OCI-LY7 (cell line): ENCODE data around the gene CLPSL1.
A peak's percentile ranks its signal among the peaks of the same experiment; 100 is the strongest.

ENCODE experiments used
- EZH2phosphoT487 ChIP-seq: fragments of 200-600 bp; sonication (generic); IDR thresholded peaks from 2 replicates; pipeline ENCODE4 v1.6.1; 2018; ENCODE audit warnings: low read depth, borderline replicate concordance, mild to moderate bottlenecking, mixed run types, antibody characterized with exemption, low read length, moderate library complexity, mixed read lengths
- TF ChIP-seq, protein P1 (sequence below): fragments of 200-600 bp; sonication (generic); conservative IDR thresholded peaks from 2 replicates; pipeline ENCODE4 v1.5.1; 2014; ENCODE audit warnings: mild to moderate bottlenecking, antibody characterized with exemption, low read length, moderate library complexity, mixed read lengths

DNA sequence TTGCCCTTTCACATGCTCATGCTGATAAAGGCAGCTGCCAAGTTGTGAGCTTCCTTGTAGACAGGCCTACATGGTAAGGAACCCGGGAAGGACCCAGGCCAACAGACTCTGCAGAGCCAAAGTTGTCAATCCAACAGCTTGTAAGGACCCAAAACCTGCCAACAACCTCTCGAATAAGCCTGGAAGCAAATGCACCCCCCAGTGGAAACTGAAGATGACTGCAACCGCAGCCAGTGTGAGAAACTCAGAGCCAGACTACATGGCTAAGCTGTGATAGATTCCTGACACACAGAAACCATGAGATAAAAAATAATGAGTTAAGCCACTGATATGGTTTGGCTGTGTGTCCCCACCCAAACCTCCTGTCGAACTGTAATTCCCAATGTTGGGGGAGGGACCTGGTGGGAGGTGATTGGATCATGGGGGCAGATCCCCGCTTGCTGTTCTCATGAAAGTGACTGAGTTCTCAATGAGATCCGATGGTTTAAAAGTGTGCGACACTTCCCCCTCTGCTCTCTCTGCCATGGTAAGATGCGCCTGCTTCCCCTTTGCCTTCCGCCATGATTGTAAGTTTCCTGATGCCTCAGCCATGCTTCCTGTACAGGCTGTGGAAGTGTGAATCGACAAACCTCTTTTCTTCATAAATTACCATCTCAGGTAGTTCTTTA, 23.2 kb upstream of the CLPSL1 start:
- TF ChIP-seq, protein P1, sequence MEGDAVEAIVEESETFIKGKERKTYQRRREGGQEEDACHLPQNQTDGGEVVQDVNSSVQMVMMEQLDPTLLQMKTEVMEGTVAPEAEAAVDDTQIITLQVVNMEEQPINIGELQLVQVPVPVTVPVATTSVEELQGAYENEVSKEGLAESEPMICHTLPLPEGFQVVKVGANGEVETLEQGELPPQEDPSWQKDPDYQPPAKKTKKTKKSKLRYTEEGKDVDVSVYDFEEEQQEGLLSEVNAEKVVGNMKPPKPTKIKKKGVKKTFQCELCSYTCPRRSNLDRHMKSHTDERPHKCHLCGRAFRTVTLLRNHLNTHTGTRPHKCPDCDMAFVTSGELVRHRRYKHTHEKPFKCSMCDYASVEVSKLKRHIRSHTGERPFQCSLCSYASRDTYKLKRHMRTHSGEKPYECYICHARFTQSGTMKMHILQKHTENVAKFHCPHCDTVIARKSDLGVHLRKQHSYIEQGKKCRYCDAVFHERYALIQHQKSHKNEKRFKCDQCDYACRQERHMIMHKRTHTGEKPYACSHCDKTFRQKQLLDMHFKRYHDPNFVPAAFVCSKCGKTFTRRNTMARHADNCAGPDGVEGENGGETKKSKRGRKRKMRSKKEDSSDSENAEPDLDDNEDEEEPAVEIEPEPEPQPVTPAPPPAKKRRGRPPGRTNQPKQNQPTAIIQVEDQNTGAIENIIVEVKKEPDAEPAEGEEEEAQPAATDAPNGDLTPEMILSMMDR, result peak; percentile 76
- no peak for TF ChIP-seq EZH2phosphoT487
